Endometrium (tissue), 2 donors: ENCODE measurements around the gene NNT.
"Not testable (repeated sequence)": the region's sequence is repeated elsewhere in the genome, so short reads cannot be mapped to it uniquely, and the experiment has no call there.

Source experiments
- FAIRE-seq: peaks from 2 replicates; lab custom pipeline; 2012; peaks lifted over from hg19 to GRCh38; lab: Jason Lieb, UNC
- donor health status: control.
- donor health status: control.

NNT gene

GRCh38 chr5:43583724-43584123 is 19.3 kb upstream of the NNT start:
- FAIRE-seq: no peak

GRCh38 chr5:43584166-43584699 is 18.7 kb upstream of the NNT start:
- no peak for FAIRE-seq

GRCh38 chr5:43588842-43589241 is 14.1 kb upstream of the NNT start:
- no peak for FAIRE-seq

- FAIRE-seq: no peak
Observed at GRCh38 chr5:43589310-43589709, 13.7 kb upstream of the NNT start.

- FAIRE-seq: no peak
Observed at GRCh38 chr5:43590700-43591099, 12.3 kb upstream of the NNT start.

GRCh38 chr5:43592363-43592762 is 10.6 kb upstream of the NNT start:
- FAIRE-seq: no peak

GRCh38 chr5:43598927-43599326 is 4.1 kb upstream of the NNT start:
- not testable (repeated sequence) for FAIRE-seq

- FAIRE-seq: no peak
Observed at GRCh38 chr5:43601454-43602260, 1.3 kb upstream of the NNT start.

- FAIRE-seq: no peak
Observed at GRCh38 chr5:43603344-43604217, 601 bp downstream of the NNT start.

- FAIRE-seq: no peak
Observed at GRCh38 chr5:43604699-43605098, 1.7 kb downstream of the NNT start.

GRCh38 chr5:43606351-43606750 is 3.4 kb downstream of the NNT start:
- no peak for FAIRE-seq

GRCh38 chr5:43608406-43608805 is 5.4 kb downstream of the NNT start:
- FAIRE-seq: no peak

GRCh38 chr5:43609752-43610151 is 6.8 kb downstream of the NNT start:
- no peak for FAIRE-seq

GRCh38 chr5:43613370-43613769 is 10.4 kb downstream of the NNT start:
- FAIRE-seq: no peak

GRCh38 chr5:43615445-43616184 is 12.6 kb downstream of the NNT start:
- no peak for FAIRE-seq

- no peak for FAIRE-seq
Observed at GRCh38 chr5:43616535-43616934, 13.6 kb downstream of the NNT start.

- no peak for FAIRE-seq
Observed at GRCh38 chr5:43619380-43619779, 16.4 kb downstream of the NNT start.

GRCh38 chr5:43619911-43620310 is 16.9 kb downstream of the NNT start:
- no peak for FAIRE-seq

GRCh38 chr5:43620944-43621505 is 18.0 kb downstream of the NNT start:
- no peak for FAIRE-seq

GRCh38 chr5:43622074-43622473 is 19.1 kb downstream of the NNT start:
- no peak for FAIRE-seq

- FAIRE-seq: no peak
Observed at GRCh38 chr5:43623048-43623680, 20.2 kb downstream of the NNT start.

GRCh38 chr5:43627028-43627427 is 24.0 kb downstream of the NNT start:
- no peak for FAIRE-seq
